Measurements from ENCODE around the gene MACROH2A2.

DNA sequence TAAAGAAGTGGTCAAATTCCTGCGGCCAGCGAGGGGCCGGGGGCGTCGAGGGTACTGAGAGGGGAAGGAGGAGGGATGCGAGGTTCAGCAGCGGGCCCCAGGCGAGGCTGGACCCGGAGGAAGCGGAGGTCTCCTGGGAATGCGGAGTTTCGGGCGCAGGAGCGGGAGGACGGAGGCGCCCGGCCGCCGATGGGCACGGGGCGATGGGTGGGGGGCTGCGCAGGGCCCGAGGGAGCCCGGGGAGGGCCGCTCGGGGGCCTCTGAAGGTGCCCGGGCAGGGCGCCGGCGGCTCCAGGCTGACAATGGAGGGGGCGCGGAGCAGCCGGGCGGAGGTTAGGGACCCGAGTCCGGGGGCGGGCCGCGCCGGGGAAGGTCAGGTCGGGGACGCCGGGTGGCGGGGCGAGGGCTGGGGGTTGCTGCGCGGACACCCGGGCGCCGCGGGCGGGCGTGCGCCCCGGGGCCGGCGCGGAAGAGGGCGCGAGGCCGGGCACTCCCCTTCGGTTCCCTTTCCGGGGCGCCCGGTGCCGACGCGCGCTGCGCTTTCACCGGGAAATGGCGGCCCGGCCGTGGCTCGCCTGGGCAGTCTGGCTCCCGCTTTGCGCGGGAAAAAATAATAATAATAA lies 683 bp downstream of the MACROH2A2 start:
- TF ChIP-seq, protein P1, sequence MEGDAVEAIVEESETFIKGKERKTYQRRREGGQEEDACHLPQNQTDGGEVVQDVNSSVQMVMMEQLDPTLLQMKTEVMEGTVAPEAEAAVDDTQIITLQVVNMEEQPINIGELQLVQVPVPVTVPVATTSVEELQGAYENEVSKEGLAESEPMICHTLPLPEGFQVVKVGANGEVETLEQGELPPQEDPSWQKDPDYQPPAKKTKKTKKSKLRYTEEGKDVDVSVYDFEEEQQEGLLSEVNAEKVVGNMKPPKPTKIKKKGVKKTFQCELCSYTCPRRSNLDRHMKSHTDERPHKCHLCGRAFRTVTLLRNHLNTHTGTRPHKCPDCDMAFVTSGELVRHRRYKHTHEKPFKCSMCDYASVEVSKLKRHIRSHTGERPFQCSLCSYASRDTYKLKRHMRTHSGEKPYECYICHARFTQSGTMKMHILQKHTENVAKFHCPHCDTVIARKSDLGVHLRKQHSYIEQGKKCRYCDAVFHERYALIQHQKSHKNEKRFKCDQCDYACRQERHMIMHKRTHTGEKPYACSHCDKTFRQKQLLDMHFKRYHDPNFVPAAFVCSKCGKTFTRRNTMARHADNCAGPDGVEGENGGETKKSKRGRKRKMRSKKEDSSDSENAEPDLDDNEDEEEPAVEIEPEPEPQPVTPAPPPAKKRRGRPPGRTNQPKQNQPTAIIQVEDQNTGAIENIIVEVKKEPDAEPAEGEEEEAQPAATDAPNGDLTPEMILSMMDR (IDR thresholded peaks at IDR 0.05): no peak
- no peak for TF ChIP-seq POLR2A (IDR thresholded peaks at IDR 0.05)

All from thyroid gland (tissue), 4 donors.